HG03457 (cell line): ENCODE measurements around the gene IER3.
"Not testable (repeated sequence)": the region's sequence is repeated elsewhere in the genome, so short reads cannot be mapped to it uniquely, and the experiment has no call there.

Experiments
- ATAC-seq: cut with Tn5 transposase; IDR thresholded peaks from one replicate; pipeline ENCODE4 v1.9.1; 2021; ENCODE audit warnings: moderate number of reproducible peaks; ENCODE audit not compliant: unreplicated experiment

Gene IER3

DNA sequence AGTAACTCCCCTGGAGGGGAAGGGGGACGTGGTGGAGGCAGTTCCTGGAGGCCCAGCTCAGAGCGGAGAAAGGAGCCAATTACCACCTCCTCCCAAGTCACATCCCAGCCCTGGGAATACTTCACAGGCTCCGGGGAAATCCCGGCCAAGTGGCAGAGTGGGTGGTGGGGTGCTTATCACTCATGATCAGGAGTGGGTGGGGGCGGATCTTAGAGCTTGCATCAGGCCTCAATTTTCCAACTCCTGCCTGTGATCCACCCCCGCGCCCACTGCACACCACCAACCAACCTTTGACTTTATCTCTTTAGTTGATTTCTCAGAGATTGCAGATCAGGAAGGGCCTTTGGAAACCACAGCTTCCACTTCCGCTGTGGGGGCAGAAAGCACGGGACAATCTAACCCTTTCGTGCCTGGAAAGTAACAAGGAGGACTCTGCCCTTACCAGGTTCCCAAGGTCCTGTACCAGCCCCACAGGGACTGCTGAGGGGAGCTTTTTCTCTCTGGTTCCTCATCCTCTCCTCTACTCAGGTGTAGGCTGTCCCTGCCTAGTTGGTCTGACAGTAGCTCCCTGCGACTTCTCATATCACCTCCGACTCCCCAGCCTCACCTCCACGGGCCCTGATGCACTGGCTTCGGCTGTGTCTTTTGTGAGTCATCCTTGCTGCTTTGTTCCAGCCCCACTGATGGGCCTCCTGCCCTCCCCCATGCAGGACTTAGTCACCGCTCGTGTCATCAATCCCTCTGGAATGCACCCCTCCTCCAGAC is 24.9 kb upstream of the IER3 start:
- no peak for ATAC-seq

DNA sequence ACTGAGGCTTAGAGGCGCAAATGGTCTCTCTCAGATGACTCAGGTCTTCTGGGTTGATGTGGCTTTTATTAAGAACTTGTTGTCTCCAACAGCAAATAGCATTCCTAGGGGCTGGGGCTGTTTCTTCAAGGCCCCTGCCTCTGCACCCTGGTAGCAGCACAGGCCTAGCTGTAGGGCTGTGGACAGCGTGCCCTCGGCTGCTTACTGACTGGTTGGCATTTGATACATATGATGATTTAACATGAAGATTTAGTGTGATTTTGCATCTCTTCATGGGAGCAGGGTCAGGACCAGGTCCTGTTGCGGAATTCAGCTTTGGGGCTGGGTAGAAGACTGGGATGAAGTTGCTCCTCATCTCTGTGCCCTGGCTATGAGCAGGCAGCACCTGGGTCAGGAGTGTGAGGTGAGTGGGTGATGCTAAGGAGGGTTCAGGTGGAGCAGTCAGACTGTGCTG is 24.3 kb upstream of the IER3 start:
- no peak for ATAC-seq

DNA sequence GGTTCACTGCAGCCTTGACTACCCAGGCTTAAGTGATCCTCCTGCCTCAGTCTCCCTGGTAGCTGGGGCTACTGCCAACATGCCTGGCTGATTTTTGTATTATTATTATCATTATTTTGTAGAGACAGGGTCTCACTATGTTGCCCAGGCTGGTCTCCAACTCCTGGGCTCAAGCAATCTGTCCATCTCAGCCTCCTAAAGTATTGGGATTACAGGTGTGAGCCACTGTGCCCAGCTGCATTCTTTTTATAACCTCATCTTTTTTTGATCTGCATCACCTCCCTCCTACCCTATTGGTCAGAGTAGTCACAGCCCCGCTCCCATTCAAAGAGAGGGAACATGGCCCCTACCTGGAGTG is 23.6 kb upstream of the IER3 start:
- no peak for ATAC-seq

- ATAC-seq: no peak
Observed at GRCh38 chr6:30767158-30767943, 23.0 kb upstream of the IER3 start.

DNA sequence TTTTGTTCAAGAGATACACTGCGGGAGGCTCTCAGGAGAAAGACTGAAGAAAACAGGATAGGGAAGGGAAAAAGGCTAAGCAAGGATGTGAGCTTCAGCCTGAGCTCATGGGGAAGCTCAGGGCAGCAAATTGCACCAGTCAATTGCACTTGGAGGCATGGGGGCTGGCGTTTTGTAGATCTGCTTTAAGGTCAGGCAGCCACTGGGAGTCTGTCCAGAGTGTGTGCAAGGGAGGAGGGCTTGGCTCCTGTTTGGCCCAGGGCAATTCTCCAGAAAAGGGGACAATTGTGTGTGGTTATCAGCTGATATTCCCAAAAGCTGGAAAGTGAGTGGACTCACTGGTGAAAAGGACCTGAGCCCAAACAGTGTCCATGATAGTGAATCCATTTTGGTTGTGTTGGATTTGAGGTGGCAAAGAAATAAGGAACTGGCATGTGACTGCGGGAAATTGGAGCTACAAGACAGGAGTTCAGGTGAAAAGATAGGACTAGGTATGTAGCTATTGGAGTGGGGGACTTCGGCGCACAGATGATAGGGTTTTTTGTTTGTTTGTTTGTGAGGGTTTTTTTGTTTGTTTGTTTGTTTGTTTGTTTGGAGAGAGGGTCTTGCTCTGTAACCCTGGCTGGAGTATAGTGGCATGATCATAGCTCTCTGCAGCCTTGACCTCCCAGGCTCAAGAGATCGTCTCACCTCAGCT is 22.3 kb upstream of the IER3 start:
- no peak for ATAC-seq

GRCh38 chr6:30765495-30765894 is 21.1 kb upstream of the IER3 start:
- ATAC-seq: not testable (repeated sequence)

DNA sequence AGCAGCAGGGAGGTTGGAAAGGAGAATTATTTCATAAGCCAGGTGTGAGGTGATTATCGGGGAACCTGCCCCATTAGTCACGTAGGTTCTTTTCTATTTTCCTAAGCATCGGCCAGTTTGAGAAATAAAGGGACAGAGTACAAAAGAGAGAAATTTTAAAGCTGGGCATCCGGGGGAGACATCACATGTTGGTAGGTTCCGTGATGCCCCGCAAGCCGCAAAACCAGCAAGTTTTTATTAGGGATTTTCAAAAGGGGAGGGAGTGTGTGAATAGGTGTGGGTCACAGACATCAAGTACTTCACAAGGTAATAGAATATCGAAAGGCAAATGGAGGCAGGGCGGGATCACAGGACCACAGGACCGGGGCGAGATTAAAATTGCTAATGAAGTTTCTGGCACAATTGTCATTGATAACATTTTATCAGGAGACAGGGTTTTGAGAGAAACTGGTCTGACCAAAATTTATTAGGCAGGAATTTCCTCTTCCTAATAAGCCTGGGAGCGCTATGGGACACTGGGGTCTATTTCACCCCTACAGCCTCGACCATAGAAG is 20.2 kb upstream of the IER3 start:
- ATAC-seq: not testable (repeated sequence)

GRCh38 chr6:30763618-30764489 is 19.5 kb upstream of the IER3 start:
- ATAC-seq: no peak

DNA sequence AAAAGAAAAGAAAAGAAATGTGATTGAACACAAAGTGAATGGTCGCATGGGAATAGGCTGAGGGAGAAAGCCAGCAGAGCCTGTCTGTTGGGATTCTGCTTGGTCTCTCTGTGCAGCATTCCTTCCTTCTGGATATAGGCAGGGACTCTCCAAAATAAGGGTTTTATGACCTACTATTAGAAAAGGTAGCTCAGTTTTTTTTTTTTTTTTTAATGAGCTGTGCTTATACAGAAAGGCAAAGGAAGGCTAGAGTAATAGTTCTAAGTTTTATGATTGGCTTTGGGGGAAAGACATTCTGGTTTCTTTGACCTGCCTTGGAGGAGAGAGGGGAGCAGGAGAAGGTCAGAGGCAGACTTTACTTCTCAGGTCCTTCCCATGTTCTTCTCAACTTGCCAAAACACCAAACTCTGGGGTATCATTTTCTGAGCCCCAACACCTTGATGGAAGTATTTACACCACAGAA is 18.8 kb upstream of the IER3 start:
- no peak for ATAC-seq

GRCh38 chr6:30761791-30762429 is 17.6 kb upstream of the IER3 start:
- no peak for ATAC-seq

GRCh38 chr6:30760549-30760948 is 16.2 kb upstream of the IER3 start:
- ATAC-seq: no peak

GRCh38 chr6:30759575-30760239 is 15.4 kb upstream of the IER3 start:
- ATAC-seq: no peak

DNA sequence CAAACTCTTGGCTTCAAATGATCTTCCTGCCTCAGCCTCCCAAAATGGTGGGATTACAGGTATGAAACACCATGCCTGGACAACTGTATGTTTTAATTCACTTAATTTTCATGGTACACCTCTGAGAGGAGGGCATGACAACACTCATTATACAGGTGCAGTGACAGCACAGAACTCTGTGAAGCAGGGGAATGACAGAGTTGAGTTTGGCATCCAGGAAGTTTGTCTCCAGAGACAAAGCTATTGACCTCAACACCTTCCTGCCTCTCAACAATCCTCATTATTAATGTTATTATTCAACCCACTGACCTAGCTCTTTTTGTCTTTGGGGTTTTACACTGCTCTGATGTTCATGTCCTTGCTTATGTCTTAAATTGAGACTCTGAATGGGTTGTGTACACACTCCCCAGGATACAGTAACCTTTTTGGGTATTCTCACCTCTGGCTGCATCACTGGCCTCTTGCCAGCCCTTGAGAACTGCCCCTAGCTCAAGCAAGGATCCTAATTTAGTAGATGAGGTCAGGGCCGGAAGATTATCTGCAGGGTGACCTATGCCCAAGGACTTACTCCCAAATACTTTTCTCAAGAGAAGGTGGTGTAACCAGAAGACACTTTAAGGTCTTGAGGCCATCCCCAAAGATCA is 13.0 kb upstream of the IER3 start:
- ATAC-seq: no peak

GRCh38 chr6:30756405-30757003 is 12.2 kb upstream of the IER3 start:
- not testable (repeated sequence) for ATAC-seq

- ATAC-seq: no peak
Observed at GRCh38 chr6:30754631-30755030, 10.3 kb upstream of the IER3 start.

GRCh38 chr6:30752157-30752927 is 8.0 kb upstream of the IER3 start:
- ATAC-seq: no peak

DNA sequence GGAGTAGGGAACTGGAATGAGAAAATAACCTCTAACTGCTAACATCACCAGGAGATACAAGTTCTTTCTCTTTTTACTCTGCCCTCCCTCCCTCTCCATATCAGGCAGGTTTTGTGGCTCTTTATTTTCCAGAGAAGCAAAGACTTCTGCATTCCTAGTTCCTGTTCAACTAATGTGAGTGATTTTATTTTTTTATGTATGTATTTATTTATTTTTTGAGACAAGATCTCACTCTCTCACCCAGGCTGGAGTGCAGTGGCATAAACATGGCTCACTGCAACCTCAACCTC is 6.0 kb upstream of the IER3 start:
- no peak for ATAC-seq
